Activated T-helper 17 cell treated with anti-CD3 and anti-CD28 coated beads, Interleukin-2, amount 50 U/mL, for 72 hours (primary cell): ENCODE results near the gene KAT6B. TPM values are rescaled to one million over a fixed set of nuclear protein-coding genes. Genes with fewer than 3 reads are reported as not detected.

ENCODE experiments used
- ATAC-seq: fragments of 150-1000 bp; cut with Tn5 transposase; replicated peaks from 2 replicates; pipeline ENCODE4 v1.10.0; 2021; ENCODE audit warnings: mild to moderate bottlenecking, moderate library complexity
- H3K27ac Mint-ChIP-seq: one replicate; pipeline ENCODE4 v1.8.0; 2022; ENCODE audit warnings: mixed read lengths
- H3K27me3 Mint-ChIP-seq: one replicate; pipeline ENCODE4 v1.8.0; 2022; ENCODE audit warnings: mixed read lengths
- H3K36me3 Mint-ChIP-seq: one replicate; pipeline ENCODE4 v1.8.0; 2022; ENCODE audit warnings: low read depth, mild to moderate bottlenecking, mixed read lengths
- H3K4me1 Mint-ChIP-seq: one replicate; pipeline ENCODE4 v1.8.0; 2022; ENCODE audit warnings: mixed read lengths
- H3K4me3 Mint-ChIP-seq: one replicate; pipeline ENCODE4 v1.8.0; 2022; ENCODE audit warnings: mild to moderate bottlenecking, mixed read lengths
- H3K9me3 Mint-ChIP-seq: one replicate; pipeline ENCODE4 v1.8.0; 2022; ENCODE audit warnings: mixed read lengths
- total RNA-seq, 2 donors: library from RNA; stranded (reverse); gene quantifications; one replicate each; pipeline ENCODE4 v1.2.3, GENCODE V29; 2022

Gene KAT6B
- total RNA-seq, 2 donors from 2014 or later = 20.5 to 25.9 TPM

DNA sequence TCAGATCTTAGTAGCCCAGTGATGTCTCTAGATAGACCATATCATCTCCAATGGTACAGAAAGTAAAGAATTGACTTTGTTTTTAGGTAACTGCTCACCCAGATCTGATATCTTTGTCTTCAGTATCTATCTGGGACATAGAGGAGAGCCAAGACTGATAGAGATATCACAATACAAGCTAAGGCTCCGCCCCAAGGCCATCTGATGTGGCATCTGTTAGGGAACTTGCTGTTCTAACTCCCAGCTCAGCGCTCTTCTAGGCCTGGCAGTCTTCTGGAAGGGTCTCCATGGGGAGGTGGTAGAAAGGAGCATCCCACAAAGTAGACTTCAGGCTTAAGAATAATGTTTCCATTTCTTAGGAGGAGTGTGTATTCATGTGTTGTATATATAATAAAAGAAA lies 196.7 kb downstream of the KAT6B start:
- no peak for ATAC-seq
- Mint-ChIP-seq H3K36me3 (peaks cover 76% of the 10 kb centered on the region), H3K4me3 (no peak overlapping the region), H3K27ac (peak overlapping the region; percentile 10), H3K4me1 (peaks cover 11% of the 10 kb centered on the region), H3K27me3 (no peaks in the 10 kb centered on the region), H3K9me3 (no peaks in the 10 kb centered on the region)

DNA sequence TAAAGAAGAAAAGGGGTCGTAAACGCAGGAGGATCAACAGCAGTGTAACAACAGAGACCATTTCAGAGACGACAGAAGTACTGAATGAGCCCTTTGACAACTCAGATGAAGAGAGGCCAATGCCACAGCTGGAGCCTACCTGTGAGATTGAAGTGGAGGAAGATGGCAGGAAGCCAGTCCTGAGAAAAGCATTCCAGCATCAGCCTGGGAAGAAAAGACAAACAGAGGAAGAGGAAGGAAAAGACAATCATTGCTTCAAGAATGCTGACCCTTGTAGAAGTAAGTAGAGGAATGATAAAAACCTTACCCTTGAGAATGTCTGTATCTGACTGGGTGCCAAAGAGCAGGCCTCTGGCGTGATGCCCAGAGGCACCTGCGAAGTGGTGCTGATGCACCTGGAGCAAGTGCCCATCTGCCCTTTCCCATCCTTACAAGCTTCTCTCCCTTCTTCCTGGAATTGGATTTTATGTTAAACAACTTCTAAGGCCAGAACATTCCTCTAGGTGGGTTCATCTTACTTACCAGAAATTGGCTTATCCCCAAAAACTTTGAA lies 198.6 kb downstream of the KAT6B start:
- no peak for ATAC-seq
- Mint-ChIP-seq H3K27ac (no peak overlapping the region), H3K4me3 (no peak overlapping the region), H3K27me3 (no peaks in the 10 kb centered on the region), H3K4me1 (peaks cover 11% of the 10 kb centered on the region), H3K36me3 (peaks cover 89% of the 10 kb centered on the region), H3K9me3 (no peaks in the 10 kb centered on the region)

DNA sequence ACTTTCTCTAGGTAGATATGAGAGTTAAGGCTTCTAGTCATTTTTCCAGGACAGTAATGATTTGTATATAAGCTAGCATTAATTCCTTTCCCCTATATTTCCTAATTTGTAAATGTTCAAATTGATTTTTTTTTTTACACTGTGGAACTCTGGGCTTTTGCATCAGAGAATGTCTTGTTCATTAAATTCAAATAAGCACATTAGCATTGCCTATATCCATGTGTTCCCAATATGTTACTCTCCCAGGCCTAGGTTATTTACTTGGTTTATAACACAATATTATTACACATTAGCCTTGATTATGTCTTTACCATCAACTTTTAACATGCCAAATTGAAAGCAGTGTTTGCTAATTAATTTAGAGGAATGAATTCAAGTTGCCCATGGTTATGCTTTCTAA lies 201.6 kb downstream of the KAT6B start:
- Mint-ChIP-seq H3K9me3 (no peaks in the 10 kb centered on the region), H3K27ac (peak overlapping the region; percentile 75), H3K4me1 (peaks cover 7% of the 10 kb centered on the region), H3K27me3 (no peaks in the 10 kb centered on the region), H3K36me3 (peaks cover 74% of the 10 kb centered on the region), H3K4me3 (no peak overlapping the region)
- ATAC-seq = no peak

DNA sequence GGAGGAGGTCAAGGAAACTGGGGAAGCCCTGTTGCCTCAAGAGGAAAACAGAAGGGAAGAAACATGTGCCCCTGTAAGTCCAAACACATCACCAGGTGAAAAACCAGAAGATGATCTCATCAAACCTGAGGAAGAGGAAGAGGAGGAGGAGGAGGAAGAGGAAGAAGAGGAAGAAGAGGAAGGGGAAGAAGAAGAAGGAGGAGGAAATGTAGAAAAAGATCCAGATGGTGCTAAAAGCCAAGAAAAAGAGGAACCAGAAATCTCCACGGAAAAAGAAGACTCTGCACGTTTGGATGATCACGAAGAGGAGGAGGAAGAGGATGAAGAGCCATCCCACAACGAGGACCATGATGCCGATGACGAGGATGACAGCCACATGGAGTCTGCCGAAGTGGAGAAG lies 202.3 kb downstream of the KAT6B start:
- no peak overlapping the region for H3K4me3 Mint-ChIP-seq
- H3K9me3 Mint-ChIP-seq = no peaks in the 10 kb centered on the region
- no peaks in the 10 kb centered on the region for H3K27me3 Mint-ChIP-seq
- peak overlapping the region; percentile 75 for H3K27ac Mint-ChIP-seq
- peaks cover 11% of the 10 kb centered on the region for H3K4me1 Mint-ChIP-seq
- peaks cover 68% of the 10 kb centered on the region for H3K36me3 Mint-ChIP-seq
- no peak for ATAC-seq

DNA sequence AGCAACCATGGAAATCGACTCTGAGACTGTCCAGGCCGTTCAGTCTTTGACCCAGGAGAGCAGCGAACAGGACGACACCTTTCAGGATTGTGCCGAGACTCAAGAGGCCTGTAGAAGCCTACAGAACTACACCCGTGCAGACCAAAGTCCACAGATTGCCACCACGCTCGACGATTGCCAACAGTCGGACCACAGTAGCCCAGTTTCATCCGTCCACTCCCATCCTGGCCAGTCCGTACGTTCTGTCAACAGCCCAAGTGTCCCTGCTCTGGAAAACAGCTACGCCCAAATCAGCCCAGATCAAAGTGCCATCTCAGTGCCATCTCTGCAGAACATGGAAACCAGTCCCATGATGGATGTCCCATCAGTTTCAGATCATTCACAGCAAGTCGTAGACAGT lies 203.0 kb downstream of the KAT6B start:
- H3K4me1 Mint-ChIP-seq = peaks cover 17% of the 10 kb centered on the region
- H3K4me3 Mint-ChIP-seq = no peak overlapping the region
- H3K27ac Mint-ChIP-seq = peak overlapping the region; percentile 36
- H3K9me3 Mint-ChIP-seq = no peaks in the 10 kb centered on the region
- no peaks in the 10 kb centered on the region for H3K27me3 Mint-ChIP-seq
- peaks cover 66% of the 10 kb centered on the region for H3K36me3 Mint-ChIP-seq
- no peak for ATAC-seq

DNA sequence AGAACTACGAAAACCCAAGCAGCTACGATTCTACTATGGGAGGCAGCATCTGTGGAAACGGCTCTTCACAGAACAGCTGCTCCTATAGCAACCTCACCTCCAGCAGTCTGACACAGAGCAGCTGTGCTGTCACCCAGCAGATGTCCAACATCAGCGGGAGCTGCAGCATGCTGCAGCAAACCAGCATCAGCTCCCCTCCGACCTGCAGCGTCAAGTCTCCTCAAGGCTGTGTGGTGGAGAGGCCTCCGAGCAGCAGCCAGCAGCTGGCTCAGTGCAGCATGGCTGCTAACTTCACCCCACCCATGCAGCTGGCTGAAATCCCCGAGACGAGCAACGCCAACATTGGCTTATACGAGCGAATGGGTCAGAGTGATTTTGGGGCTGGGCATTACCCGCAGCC lies 203.5 kb downstream of the KAT6B start:
- Mint-ChIP-seq H3K9me3 (no peaks in the 10 kb centered on the region), H3K27ac (peak overlapping the region; percentile 36), H3K27me3 (no peaks in the 10 kb centered on the region), H3K4me1 (peaks cover 19% of the 10 kb centered on the region), H3K36me3 (peaks cover 62% of the 10 kb centered on the region), H3K4me3 (no peak overlapping the region)
- no peak for ATAC-seq

DNA sequence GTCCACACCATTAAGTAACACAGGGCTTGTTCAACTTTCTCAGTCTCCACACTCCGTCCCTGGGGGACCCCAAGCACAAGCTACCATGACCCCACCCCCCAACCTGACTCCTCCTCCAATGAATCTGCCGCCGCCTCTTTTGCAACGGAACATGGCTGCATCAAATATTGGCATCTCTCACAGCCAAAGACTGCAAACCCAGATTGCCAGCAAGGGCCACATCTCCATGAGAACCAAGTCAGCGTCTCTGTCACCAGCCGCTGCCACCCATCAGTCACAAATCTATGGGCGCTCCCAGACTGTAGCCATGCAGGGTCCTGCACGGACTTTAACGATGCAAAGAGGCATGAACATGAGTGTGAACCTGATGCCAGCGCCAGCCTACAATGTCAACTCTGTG lies 204.0 kb downstream of the KAT6B start:
- Mint-ChIP-seq H3K27me3 (no peaks in the 10 kb centered on the region), H3K36me3 (peaks cover 57% of the 10 kb centered on the region), H3K4me1 (peaks cover 23% of the 10 kb centered on the region), H3K27ac (peak overlapping the region; percentile 36), H3K4me3 (no peak overlapping the region), H3K9me3 (no peaks in the 10 kb centered on the region)
- ATAC-seq = no peak

DNA sequence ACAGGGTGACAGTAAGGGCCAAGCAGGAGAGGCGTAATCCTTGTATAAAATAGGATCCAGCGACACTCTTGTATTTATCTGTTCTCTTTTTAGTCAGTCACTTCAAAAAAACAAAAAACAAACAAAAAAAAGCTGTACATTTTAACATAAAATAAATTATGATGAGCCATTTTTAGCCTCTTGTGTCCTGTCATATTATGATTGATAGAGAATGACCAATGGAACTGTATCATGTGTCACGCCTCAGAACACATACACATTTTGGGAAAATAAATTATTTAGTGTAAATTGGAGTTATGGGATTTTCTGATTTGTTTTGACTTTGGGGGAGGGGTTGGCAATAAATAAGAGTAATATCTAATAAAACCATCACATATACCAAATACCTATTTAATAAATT lies 205.7 kb downstream of the KAT6B start:
- no peak overlapping the region for H3K4me3 Mint-ChIP-seq
- H3K9me3 Mint-ChIP-seq = no peaks in the 10 kb centered on the region
- no peak for ATAC-seq
- peaks cover 39% of the 10 kb centered on the region for H3K36me3 Mint-ChIP-seq
- H3K27me3 Mint-ChIP-seq = no peaks in the 10 kb centered on the region
- H3K27ac Mint-ChIP-seq = no peak overlapping the region
- peaks cover 34% of the 10 kb centered on the region for H3K4me1 Mint-ChIP-seq

DNA sequence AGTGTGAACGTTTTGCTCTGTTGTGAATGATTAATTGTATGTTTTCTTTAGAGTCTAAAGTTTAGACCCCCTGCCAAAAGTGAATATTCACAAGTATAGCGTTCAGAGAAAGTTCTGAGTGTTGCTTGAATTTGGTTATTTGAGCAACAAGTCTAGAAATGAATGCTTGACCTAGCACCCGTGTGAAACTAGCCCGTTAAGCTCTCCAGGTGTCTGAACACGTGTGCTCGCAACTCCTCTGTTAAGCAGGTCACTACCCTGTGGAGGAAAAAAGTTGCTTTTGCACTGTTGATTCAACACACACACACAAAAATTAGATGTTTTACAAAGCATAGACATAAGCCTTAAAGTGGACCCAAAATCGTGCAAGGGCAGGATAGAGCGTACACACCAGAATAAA lies 206.4 kb downstream of the KAT6B start:
- H3K27me3 Mint-ChIP-seq = no peaks in the 10 kb centered on the region
- peak overlapping the region; percentile 59 for H3K4me3 Mint-ChIP-seq
- H3K36me3 Mint-ChIP-seq = peaks cover 35% of the 10 kb centered on the region
- no peak for ATAC-seq
- H3K27ac Mint-ChIP-seq = no peak overlapping the region
- H3K9me3 Mint-ChIP-seq = no peaks in the 10 kb centered on the region
- H3K4me1 Mint-ChIP-seq = peaks cover 40% of the 10 kb centered on the region

DNA sequence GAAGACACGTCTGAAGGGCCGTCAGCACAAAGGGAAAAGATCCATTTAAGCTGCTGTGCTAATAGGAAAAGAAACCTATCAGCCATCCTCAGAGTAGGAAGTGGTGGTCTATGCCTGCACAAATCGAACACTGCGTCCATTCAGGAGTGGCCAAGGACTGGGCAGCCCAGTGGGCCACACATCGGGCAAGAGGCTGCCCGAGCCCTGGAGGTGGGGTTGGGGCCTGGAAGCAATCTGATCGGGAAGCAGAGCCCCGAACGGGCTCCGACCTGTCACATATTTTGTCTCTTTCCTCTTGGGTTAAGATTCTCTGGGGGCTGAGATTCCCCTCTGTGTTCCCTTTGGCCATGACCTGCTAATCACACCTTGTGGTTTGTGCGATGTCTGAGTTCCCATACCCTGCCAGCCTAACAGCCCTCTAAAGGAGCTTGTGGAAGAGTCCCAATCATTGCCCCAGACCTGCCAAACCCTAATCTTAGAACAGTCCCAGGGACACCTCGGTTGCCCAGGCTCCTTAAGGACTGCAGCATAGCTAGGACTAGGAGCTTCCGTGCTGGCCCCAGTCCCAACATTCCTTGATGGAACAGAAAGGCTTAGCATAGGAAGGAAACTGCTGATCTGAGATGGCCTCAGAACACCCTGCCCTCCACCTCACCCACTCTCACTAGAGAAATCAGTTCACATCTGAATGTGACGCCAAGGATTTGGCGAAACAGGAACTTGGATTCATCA lies 207.2 kb downstream of the KAT6B start:
- Mint-ChIP-seq H3K4me3 (peak overlapping the region; percentile 59), H3K36me3 (peaks cover 28% of the 10 kb centered on the region), H3K27me3 (no peaks in the 10 kb centered on the region), H3K9me3 (no peaks in the 10 kb centered on the region), H3K4me1 (peaks cover 40% of the 10 kb centered on the region), H3K27ac (peak overlapping the region; percentile 85)
- ATAC-seq = peak; percentile 43

DNA sequence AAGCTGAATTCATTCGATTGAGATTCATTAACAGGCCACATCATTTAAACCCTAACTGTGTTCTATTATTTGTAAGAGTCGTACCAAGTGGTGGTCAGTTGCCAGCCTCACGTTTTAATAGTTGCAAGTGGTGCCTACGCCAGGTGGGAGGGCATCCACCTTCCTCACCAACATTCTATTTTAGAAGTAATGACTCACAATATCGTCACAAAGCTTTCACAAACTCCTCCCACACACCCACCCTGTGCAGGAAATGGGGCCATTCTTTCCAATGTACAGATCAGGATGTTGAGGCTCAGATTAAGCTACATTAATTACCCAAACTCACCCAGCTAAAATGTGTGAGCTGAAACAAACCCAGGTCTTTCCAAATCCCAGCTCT lies 207.7 kb downstream of the KAT6B start:
- peaks cover 40% of the 10 kb centered on the region for H3K4me1 Mint-ChIP-seq
- H3K4me3 Mint-ChIP-seq = peak overlapping the region; percentile 59
- peaks cover 22% of the 10 kb centered on the region for H3K36me3 Mint-ChIP-seq
- H3K9me3 Mint-ChIP-seq = no peaks in the 10 kb centered on the region
- H3K27me3 Mint-ChIP-seq = no peaks in the 10 kb centered on the region
- H3K27ac Mint-ChIP-seq = peak overlapping the region; percentile 85
- peak; percentile 91 for ATAC-seq

DNA sequence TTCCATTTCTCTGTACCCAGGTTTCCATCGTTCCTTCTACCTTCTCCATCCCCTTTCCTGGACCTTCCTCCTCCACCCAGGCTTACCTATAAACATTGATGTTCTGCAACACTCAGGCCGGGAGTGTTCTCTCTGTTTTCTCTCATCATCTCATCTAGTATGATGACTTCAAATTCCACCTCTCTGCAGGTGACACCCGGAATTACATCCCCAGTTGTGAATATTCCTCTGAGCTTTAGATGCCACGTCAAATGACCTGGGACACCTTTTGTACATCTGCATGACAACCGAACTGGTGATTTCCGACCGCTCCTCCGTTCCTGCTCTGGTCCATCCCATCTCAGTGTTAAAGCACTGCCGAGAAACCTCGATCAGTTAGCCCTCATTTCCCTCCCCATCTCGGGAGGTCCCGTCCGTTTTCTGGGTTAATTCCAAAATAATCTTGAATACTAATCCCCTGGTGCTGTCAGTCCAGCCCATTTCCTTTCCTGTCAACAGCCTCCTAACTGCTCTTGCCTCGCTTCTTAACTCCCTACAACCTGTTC lies 208.4 kb downstream of the KAT6B start:
- Mint-ChIP-seq H3K27me3 (no peaks in the 10 kb centered on the region), H3K4me1 (peaks cover 40% of the 10 kb centered on the region), H3K36me3 (peaks cover 16% of the 10 kb centered on the region), H3K9me3 (no peaks in the 10 kb centered on the region), H3K4me3 (peak overlapping the region; percentile 59), H3K27ac (peak overlapping the region; percentile 85)
- ATAC-seq = no peak

DNA sequence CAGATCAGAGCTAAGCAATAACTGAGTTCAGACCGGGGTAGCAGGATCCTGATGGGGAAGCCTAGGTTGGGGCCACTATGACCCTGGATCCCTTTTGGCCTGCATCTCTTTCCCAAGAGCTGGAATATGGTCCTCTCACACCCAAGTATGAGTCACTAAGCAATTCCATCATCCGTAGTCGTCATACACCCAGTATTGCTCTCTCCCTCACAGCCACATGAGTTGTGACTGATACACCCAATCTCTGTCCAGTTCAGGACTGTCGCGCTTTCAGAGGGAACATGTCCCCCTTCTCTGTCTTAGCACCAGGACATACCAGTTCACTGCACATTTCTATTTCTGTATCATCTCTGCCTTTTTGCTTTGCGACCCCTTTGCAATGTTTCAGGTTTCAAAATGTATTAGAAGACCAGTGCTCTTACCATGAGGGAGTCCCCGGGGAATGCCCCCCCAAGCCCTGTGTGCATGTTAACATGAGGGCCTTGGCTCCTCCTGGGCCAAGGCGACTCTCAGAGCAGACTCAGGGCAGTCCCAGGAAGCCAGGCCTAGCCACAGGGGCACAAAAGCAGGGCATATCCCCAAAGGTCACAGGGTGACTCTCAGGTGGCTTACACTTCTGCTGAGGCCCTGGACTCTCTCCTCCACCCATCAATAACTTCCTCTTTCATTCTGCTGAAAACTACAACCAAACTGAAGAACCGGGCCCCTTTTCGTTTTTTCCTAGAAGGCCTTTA lies 209.7 kb downstream of the KAT6B start:
- peak overlapping the region; percentile 59 for H3K4me3 Mint-ChIP-seq

DNA sequence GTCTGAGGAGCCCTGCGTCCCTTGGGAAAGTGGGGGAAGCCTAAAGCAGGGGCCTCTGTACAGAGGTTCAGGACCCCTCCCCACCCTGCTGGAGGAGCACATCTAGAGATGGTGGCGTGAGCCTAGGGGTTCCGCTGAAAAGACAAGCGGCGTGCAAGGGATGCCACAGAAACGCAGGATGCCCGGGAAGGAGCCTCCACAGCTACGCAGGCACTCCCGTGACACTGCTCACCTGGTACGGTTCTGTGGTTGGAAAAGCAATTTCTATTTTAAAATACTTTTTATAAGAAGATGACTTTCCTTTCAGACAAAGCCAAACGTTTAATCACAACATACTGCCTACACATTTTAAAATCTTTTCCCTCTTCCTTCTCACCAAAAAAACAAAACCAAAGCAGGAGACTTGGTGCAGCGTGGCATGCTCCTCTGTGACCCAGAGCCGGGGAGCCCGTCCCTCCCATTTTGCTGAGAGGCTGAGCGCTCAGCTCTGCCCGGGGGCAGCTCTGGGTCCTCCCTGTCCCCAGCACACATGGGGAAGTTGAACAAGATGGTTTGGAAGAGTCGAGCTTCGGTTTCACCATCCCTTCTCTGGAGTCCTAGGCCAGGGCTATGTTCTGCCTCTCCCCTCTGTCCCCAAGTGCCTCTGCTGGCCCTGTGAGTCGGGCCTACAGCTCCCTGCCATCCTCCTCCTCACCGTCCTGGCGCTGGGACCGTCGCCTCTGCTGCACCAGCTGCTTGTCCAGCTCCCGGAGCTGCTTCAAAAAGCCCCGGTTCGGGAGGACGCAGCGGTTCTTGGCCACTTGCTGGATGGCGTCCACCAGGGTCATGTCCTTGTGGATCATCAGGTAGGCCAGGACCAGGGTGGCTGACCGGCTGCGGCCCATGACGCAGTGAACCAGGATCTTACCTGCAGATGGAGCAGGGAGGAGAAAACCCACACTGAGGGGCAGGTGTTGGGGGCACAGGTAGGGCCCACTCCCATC lies 211.1 kb downstream of the KAT6B start:
- no peak for ATAC-seq
- H3K27me3 Mint-ChIP-seq = no peaks in the 10 kb centered on the region
- H3K4me3 Mint-ChIP-seq = peak overlapping the region; percentile 59
- peaks cover 41% of the 10 kb centered on the region for H3K4me1 Mint-ChIP-seq
- peaks cover 5% of the 10 kb centered on the region for H3K36me3 Mint-ChIP-seq
- peak overlapping the region; percentile 88 for H3K27ac Mint-ChIP-seq
- no peaks in the 10 kb centered on the region for H3K9me3 Mint-ChIP-seq

More for the DNA sequence above, 209.7 kb downstream of the KAT6B start:
- H3K27ac Mint-ChIP-seq = peak overlapping the region; percentile 88
- no peaks in the 10 kb centered on the region for H3K9me3 Mint-ChIP-seq
- H3K4me1 Mint-ChIP-seq = peaks cover 40% of the 10 kb centered on the region
- H3K27me3 Mint-ChIP-seq = no peaks in the 10 kb centered on the region
- peaks cover 5% of the 10 kb centered on the region for H3K36me3 Mint-ChIP-seq
- peak; percentile 54 for ATAC-seq
